Stimulated activated CD4-positive, alpha-beta T cell treated with anti-CD3 and anti-CD28 coated beads, Interleukin-12 subunit alpha, Interleukin-12 subunit beta, amount 100 ng/mL, for 48 hours (primary cell): ENCODE data around the gene FBN2.
"Not testable (repeated sequence)": the region's sequence is repeated elsewhere in the genome, so short reads cannot be mapped to it uniquely, and the experiment has no call there.

Experiments
- DNase-seq, 3 donors: peaks; one replicate each; pipeline ENCODE4 v3.0.0-alpha.2; 2020; ENCODE audit warnings: low read depth in 2 of 3, low spot score in 1 of 3

FBN2 gene

DNA sequence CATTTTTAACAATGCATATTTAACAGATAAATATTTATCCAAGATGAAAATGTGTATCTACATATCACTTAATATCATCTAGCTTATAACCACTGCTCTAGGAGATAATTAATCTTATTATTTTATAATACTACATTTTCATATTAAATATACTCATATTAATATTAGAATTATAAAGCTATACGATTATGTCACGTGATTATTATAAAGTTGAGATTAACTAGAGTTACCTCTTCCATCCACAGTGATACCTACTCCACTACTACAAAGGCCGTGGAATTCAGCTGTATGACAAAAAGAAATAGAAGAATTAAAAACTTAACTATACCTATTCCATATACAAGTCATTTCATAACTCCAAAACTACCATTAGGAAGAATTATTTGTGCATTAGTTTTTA lies 171.9 kb downstream of the FBN2 start:
- no peak for DNase-seq

DNA sequence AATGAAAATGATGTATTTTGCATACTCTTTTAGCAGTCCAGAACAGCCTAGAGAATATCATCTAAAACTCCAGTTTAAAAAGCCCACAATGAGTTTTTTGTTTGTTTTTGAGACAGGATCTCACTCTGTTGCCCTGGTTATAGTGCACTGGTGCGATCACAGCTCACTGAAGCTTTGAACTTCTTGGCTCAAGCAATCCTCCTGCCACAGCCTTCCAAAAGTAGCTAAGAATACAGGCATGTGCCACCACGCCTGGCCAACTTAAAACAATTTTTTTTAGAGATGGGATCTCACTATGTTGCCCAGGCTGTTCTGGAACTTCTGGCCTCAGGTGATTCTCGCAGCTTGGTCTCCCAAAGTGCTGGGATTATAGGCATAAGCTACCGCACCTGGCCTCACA lies 175.7 kb downstream of the FBN2 start:
- no peak for DNase-seq

GRCh38 chr5:128358826-128359225 lies 179.2 kb downstream of the FBN2 start:
- DNase-seq = no peak

GRCh38 chr5:128357226-128357625 lies 180.8 kb downstream of the FBN2 start:
- DNase-seq = no peak

GRCh38 chr5:128355961-128356360 lies 182.1 kb downstream of the FBN2 start:
- DNase-seq = no peak

- no peak for DNase-seq
Observed at GRCh38 chr5:128353441-128354107, 184.5 kb downstream of the FBN2 start.

DNA sequence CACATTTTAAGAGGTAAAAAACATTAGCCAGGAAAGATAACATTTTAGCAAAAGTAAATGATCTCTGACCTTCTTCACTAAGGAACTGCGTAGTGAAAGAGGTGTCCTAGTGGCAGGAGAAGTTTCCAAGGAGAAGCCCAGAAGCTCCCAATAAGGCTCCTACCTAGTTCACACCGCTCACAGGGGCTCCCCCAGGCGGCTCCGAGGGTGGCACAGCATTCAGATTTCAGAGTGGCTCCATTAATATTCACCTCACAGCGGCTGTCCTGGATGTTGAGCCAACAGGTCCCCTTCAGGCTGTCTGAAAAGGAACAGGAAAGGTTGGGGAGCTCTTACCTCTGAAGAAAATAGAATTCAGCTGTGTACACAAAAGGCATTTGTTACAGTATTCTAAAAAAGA lies 187.3 kb downstream of the FBN2 start:
- DNase-seq = no peak

- DNase-seq = no peak
Observed at GRCh38 chr5:128349044-128349858, 188.8 kb downstream of the FBN2 start.

- no peak for DNase-seq
Observed at GRCh38 chr5:128346038-128346437, 192.0 kb downstream of the FBN2 start.

DNA sequence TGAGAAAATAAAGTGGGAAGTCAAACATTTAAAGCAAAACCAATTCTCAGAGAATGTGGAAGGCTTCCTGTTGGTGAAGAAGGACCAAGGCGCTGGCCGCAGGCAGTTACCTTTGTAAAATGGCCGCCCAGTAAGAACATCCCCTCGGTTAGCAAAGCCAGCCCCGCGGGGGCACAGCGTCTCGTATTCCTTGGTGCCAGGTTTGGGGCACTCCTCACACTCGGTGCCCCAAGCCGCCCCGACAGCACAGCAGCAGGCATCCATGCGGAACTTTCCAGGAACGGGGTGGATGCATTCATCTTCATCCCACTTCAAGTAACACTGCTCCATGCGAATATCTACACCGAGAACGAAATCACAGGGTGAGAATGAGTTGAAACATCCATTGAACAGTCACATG lies 192.8 kb downstream of the FBN2 start:
- no peak for DNase-seq

GRCh38 chr5:128343168-128343567 lies 194.9 kb downstream of the FBN2 start:
- no peak for DNase-seq

DNA sequence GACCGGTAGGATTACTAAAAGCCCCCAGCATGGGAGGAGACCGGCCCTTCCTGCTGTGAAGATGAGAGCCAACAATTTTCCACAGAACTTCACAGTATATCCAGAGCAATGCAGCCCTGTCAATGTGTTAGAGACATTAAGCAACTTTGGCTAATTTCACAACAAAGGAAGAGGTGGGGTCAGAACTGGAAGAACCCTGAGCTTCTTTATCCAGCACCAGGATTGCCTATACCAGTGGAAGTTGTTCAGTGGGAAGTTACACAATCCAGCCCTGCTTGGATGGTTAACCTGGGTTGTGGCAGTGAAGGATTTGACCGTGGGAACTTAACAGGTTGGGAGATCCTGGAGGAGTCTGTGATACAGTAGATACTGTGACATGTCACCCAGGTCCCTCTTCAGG lies 197.0 kb downstream of the FBN2 start:
- no peak for DNase-seq

DNA sequence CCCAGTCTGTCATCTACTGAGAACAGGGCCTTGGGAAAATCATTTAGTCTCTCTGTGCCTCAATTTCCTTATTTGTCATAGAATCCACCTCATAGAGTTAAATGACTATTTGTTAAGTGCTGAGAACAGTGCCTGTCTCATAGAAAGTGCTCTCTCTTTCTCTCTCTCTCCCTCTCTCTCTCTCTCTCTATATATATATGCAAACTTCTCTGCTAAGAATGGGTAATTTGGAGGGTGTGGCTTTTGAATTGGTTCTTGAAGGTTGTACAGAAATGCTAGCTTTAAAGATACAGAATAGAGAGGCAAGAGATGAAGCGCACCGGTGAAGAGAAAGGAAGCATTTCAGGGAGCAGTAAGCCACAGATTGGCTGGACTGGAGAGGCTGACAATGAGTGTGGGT lies 197.4 kb downstream of the FBN2 start:
- DNase-seq = no peak

DNA sequence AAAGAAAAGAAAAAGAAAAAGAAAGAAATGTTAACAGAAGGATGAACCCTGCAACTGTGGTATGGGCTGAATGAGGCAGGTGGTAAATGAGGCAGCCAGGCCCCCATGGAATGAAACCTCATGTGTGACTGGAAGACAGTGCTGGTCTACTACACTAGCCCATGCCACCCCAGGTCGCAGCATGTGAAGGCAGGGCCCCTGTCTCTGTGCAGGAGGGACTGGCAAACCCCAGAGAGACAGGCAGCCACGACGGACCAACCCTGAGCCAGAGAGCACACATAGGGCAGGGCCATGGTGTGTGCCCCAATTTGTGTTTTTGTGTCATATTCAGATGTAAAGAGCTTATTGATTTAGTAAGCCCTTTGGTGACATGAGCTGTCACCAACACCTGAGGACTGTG lies 198.5 kb downstream of the FBN2 start:
- no peak for DNase-seq

GRCh38 chr5:128338649-128339048 lies 199.4 kb downstream of the FBN2 start:
- no peak for DNase-seq

- no peak for DNase-seq
Observed at GRCh38 chr5:128335339-128335738, 202.7 kb downstream of the FBN2 start.

- DNase-seq = no peak
Observed at GRCh38 chr5:128334010-128334716, 203.9 kb downstream of the FBN2 start.

DNA sequence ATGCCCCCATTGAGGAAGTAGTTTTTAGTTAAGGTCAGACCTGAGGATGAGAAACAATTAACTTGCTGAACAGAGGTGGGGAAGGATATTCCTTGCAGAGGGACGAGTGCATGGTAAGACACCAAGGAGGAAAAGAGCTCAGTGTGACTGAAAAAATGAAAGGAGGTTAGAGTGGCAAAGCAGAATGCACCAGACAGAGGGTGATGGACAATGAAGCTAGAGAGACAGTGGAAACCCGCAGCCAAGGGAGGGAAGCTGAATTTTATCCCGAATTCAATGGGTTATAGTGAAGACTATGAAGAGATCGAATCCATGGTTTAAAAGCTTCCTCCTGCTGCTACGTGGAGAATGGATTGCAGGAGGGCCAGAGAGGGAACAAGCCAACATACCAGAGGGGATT lies 206.8 kb downstream of the FBN2 start:
- DNase-seq = no peak

DNA sequence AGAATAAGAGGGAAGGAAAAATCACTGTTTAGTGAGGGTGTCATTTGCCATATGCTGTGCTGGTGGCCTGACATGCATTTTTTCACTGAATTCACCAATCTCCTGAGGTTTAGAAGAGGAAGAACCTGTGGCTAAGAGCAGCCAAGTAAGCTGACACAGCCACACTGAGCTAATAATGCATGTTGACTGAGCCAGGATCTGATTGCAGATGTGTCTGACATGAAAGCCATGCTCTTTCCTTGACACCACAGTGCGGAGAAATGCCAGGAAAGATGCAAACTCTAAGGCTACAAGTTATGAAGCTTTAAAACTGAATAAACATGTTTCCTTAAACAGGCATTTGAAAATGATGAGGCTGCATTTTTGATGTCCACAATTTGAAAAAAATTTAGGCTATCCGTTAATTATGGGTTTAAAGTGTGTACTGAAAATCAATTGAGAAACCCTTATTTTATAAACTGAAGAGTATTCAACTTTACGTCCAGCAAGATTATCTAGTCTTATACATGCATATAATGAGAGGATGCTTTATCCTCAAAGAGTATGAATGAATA lies 208.6 kb downstream of the FBN2 start:
- DNase-seq = no peak

- DNase-seq = no peak
Observed at GRCh38 chr5:128328446-128328845, 209.6 kb downstream of the FBN2 start.

GRCh38 chr5:128328007-128328406 lies 210.0 kb downstream of the FBN2 start:
- DNase-seq = no peak

DNA sequence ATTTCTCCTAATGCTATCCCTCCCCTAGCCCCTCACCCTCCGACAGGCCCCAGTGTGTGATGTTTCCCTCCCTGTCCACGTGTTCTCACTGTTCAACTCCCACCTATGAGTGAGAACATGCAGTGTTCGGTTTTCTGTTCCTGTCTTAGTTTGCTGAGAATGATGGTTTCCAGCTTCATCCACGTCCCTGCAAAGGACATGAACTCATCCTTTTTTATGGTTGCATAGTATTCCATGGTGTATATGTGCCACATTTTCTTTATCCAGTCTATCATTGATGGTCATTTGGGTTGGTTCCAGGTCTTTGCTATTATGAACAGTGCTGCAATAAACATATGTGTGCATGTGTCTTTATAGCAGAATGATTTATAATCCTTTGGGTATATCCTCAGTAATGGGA lies 216.6 kb downstream of the FBN2 start:
- not testable (repeated sequence) for DNase-seq
